OCI-LY3 (cell line): Measurements from ENCODE around the gene CDR2L.

Experiments
- H2AFZ ChIP-seq: fragments of 200-600, 300-600 bp; shearing (Covaris generic); 2 replicates; pipeline ENCODE4 v1.6.0; 2014; ENCODE audit warnings: antibody characterized with exemption, low read depth, low read length
- H3K27ac ChIP-seq: fragments of 200-600, 300-600 bp; sonication (generic); 2 replicates; pipeline ENCODE4 v1.5.1; 2014; ENCODE audit warnings: mild to moderate bottlenecking, low read length, moderate library complexity, mixed read lengths
- H3K27me3 ChIP-seq: fragments of 200-600, 300-600 bp; sonication (generic); 2 replicates; pipeline ENCODE4 v1.6.1; 2014; ENCODE audit warnings: low read depth, low read length, mixed read lengths
- H3K36me3 ChIP-seq: fragments of 200-600, 300-600 bp; sonication (generic); replicated peaks from 2 replicates; pipeline ENCODE3; 2014; ENCODE audit warnings: low read depth, low read length, mixed read lengths
- H3K4me1 ChIP-seq: fragments of 300-600, 200-600 bp; sonication (generic); 2 replicates; pipeline ENCODE4 v1.6.1; 2014; ENCODE audit warnings: low read length, mixed read lengths
- H3K4me2 ChIP-seq: fragments of 200-600, 300-600 bp; sonication (generic); 2 replicates; pipeline ENCODE4 v1.6.1; 2014; ENCODE audit warnings: low read length, mixed read lengths
- H3K4me3 ChIP-seq: fragments of 300-600, 200-600 bp; sonication (generic); 2 replicates; pipeline ENCODE4 v1.5.1; 2014; ENCODE audit warnings: antibody characterized with exemption, mild to moderate bottlenecking, low read length, moderate library complexity
- H3K79me2 ChIP-seq: fragments of 300-600, 200-600 bp; shearing (Covaris generic); 2 replicates; pipeline ENCODE4 v1.6.1; 2014; ENCODE audit warnings: mild to moderate bottlenecking, low read length, mixed read lengths
- H3K9ac ChIP-seq: fragments of 300-600, 200-600 bp; shearing (Covaris generic); 2 replicates; pipeline ENCODE4 v1.6.0; 2014; ENCODE audit warnings: mild to moderate bottlenecking, low read length, moderate library complexity
- H3K9me3 ChIP-seq: fragments of 200-600, 300-600 bp; shearing (Covaris generic); 2 replicates; pipeline ENCODE4 v1.6.1; 2014; ENCODE audit warnings: low read length, mixed read lengths; ENCODE audit not compliant: insufficient read depth
- H4K20me1 ChIP-seq: fragments of 200-600, 300-600 bp; sonication (generic); 2 replicates; pipeline ENCODE4 v1.6.1; 2016; ENCODE audit warnings: low read length, mixed read lengths; ENCODE audit not compliant: insufficient read depth
- CTCF ChIP-seq: fragments of 200-600, 300-600 bp; sonication (generic); IDR thresholded peaks from 2 replicates; pipeline ENCODE4 v1.5.1; 2014; ENCODE audit warnings: antibody characterized with exemption, low read length, low read depth
- EZH2phosphoT487 ChIP-seq: fragments of 200-600 bp; shearing (Covaris generic); IDR thresholded peaks from 2 replicates; pipeline ENCODE4 v1.6.1; 2018; ENCODE audit warnings: antibody characterized with exemption, mixed run types, low read depth

The CDR2L gene

GRCh38 chr17:75031972-75032719 lies 44.7 kb downstream of the CDR2L start:
- H3K9ac ChIP-seq: no peak overlapping the region

DNA sequence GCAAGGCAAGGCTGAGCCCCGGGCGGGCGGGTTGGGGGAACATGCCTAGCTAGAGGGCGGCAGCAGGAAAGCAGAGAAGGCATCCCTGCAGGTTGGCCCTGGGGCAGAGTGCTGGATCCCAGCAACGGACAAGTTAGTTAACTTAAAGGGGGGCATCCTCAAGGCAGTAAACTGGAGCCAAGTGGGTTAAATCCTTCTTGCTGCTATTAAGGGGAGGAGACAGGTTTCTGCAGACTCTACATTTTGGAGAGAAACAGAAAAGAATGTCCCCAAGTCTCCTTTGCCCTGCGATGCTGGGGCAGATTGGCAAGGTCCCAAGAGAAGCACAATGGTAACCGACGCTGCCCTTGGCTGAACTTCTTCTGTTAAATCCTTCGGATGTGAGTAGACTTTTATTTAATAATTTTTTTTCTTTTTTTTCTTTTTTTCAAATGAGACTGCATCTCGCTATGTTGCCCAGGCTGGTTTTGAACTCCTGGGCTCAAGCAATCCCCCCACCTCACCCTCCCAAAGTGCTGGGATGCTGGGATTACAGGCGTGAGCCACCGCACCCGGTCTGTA lies 45.4 kb downstream of the CDR2L start:
- Histone ChIP-seq H3K27ac (no peak overlapping the region), H3K4me2 (peak overlapping the region; percentile 98), H3K4me3 (peak overlapping the region; percentile 97), H3K36me3 (no peaks in the 10 kb centered on the region), H3K4me1 (peaks cover 7% of the 10 kb centered on the region), H3K9me3 (peaks cover 4% of the 10 kb centered on the region; the same call in 1 of the 2 replicates), H3K9ac (peak overlapping the region; percentile 98), H3K79me2 (no peaks in the 10 kb centered on the region), H3K27me3 (no peaks in the 10 kb centered on the region), H4K20me1 (no peaks in the 10 kb centered on the region), H2AFZ (0 out of 2 replicates have a peak overlapping the region, but pooled peaks have one; percentile 66)
- TF ChIP-seq EZH2phosphoT487 (no peak), CTCF (no peak)

More at GRCh38 chr17:75031972-75032719, 44.7 kb downstream of the CDR2L start:
- peak overlapping the region; percentile 66 for H2AFZ ChIP-seq
- H3K27me3 ChIP-seq: no peaks in the 10 kb centered on the region
- no peaks in the 10 kb centered on the region for H3K79me2 ChIP-seq
- H3K4me1 ChIP-seq: peaks cover 7% of the 10 kb centered on the region
- peak overlapping the region; percentile 98 for H3K4me2 ChIP-seq
- H4K20me1 ChIP-seq: no peaks in the 10 kb centered on the region
- peaks cover 4% of the 10 kb centered on the region; the same call in 1 of the 2 replicates for H3K9me3 ChIP-seq
- peak overlapping the region; percentile 97 for H3K4me3 ChIP-seq
- TF ChIP-seq CTCF (no peak), EZH2phosphoT487 (no peak)
- no peaks in the 10 kb centered on the region for H3K36me3 ChIP-seq
- no peak overlapping the region for H3K27ac ChIP-seq

- Histone ChIP-seq H3K36me3 (peaks cover 3% of the 10 kb centered on the region), H3K27ac (peak overlapping the region; percentile 90), H3K27me3 (no peaks in the 10 kb centered on the region), H3K9me3 (peaks cover 4% of the 10 kb centered on the region; the same call in 1 of the 2 replicates), H3K79me2 (no peaks in the 10 kb centered on the region), H2AFZ (peak overlapping the region; percentile 87), H3K4me2 (peak overlapping the region; percentile 98), H3K9ac (peak overlapping the region; percentile 98), H3K4me1 (peaks cover 7% of the 10 kb centered on the region), H4K20me1 (no peaks in the 10 kb centered on the region), H3K4me3 (peak overlapping the region; percentile 97)
- TF ChIP-seq EZH2phosphoT487 (no peak), CTCF (no peak)
Measured at GRCh38 chr17:75033346-75034235, 46.2 kb downstream of the CDR2L start.
